ENCODE results near the gene SLC39A11.

DNA sequence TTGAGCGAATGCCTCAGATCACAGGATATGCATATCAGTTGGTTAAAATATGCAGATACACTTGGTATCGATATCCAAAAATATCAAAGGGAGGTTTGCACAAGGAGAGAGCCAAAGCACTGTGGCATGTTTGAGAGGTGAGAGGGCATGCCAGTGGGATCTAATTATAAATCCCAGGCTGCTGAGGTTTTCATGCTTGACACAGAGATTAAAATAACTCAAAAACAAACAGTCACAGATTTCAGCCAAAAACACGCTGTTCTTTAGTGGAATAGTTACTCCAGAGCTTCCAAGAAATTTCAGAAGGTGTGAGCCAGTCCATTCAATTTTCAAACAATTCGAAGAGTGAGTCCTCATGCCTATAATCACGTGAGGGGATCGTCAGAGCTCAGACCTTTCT, 493.8 kb downstream of the SLC39A11 start:
- TF ChIP-seq POLR2A (IDR thresholded peaks at IDR 0.05), result no peak
- TF ChIP-seq, protein P1, sequence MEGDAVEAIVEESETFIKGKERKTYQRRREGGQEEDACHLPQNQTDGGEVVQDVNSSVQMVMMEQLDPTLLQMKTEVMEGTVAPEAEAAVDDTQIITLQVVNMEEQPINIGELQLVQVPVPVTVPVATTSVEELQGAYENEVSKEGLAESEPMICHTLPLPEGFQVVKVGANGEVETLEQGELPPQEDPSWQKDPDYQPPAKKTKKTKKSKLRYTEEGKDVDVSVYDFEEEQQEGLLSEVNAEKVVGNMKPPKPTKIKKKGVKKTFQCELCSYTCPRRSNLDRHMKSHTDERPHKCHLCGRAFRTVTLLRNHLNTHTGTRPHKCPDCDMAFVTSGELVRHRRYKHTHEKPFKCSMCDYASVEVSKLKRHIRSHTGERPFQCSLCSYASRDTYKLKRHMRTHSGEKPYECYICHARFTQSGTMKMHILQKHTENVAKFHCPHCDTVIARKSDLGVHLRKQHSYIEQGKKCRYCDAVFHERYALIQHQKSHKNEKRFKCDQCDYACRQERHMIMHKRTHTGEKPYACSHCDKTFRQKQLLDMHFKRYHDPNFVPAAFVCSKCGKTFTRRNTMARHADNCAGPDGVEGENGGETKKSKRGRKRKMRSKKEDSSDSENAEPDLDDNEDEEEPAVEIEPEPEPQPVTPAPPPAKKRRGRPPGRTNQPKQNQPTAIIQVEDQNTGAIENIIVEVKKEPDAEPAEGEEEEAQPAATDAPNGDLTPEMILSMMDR (IDR thresholded peaks at IDR 0.05), result no peak

Measured in testis (tissue), 2 donors.